Activated B cell treated with CpG ODN at 0.5 μM for 24 hours (primary cell): ENCODE measurements around the gene CACNA1I. TPM values are rescaled to one million over a fixed set of nuclear protein-coding genes. Genes with fewer than 3 reads are reported as not detected.

Experiments
- ATAC-seq: fragments of 200-7000 bp; cut with Tn5 transposase; one replicate; pipeline ENCODE4 v1.10.0; 2021; ENCODE audit warnings: low read depth, mild to moderate bottlenecking, moderate library complexity
- CTCF ChIA-PET: fragments of 350-600 bp; sonication (Branson Sonifier 250); formaldehyde crosslinking; loops from one replicate; lab custom pipeline; 2021; ENCODE audit warnings: antibody characterized with exemption; lab: Charles Lee
- POLR2A ChIA-PET: fragments of 350-600 bp; sonication (Branson Sonifier 250); formaldehyde crosslinking; loops from one replicate; lab custom pipeline; 2021; ENCODE audit warnings: antibody characterized with exemption; lab: Charles Lee
- DNase-seq: peaks from one replicate; pipeline ENCODE4 v3.0.0; 2022
- H3K27ac Mint-ChIP-seq: one replicate; pipeline ENCODE4 v1.8.0; 2020; ENCODE audit warnings: mixed read lengths
- H3K27me3 Mint-ChIP-seq: one replicate; pipeline ENCODE4 v1.8.0; 2021; ENCODE audit warnings: mixed read lengths
- H3K36me3 Mint-ChIP-seq: one replicate; pipeline ENCODE4 v1.8.0; 2021; ENCODE audit warnings: low read depth, mixed read lengths
- H3K4me1 Mint-ChIP-seq: one replicate; pipeline ENCODE4 v1.8.0; 2021; ENCODE audit warnings: mixed read lengths
- H3K4me3 Mint-ChIP-seq: one replicate; pipeline ENCODE4 v1.8.0; 2020; ENCODE audit warnings: mild to moderate bottlenecking, mixed read lengths
- H3K9me3 Mint-ChIP-seq: one replicate; pipeline ENCODE4 v1.8.0; 2020; ENCODE audit warnings: mixed read lengths
- intact Hi-C: fragments of 100-400 bp; cut with micrococcal nuclease; formaldehyde crosslinking; loops from one replicate; pipeline ENCODE4 v1.15.1; 2024
- total RNA-seq: library from RNA; stranded (reverse); gene quantifications from 2 replicates; pipeline ENCODE4 v1.2.3, GENCODE V29; 2022
- TF ChIP-seq, protein P1 (sequence below): fragments of 200-600 bp; IDR thresholded peaks from one replicate; pipeline ENCODE4 v1.8.0; 2022; ENCODE audit warnings: antibody characterized with exemption, mild to moderate bottlenecking

The CACNA1I gene
- total RNA-seq, 1 donor from 2014 or later = not detected

DNA sequence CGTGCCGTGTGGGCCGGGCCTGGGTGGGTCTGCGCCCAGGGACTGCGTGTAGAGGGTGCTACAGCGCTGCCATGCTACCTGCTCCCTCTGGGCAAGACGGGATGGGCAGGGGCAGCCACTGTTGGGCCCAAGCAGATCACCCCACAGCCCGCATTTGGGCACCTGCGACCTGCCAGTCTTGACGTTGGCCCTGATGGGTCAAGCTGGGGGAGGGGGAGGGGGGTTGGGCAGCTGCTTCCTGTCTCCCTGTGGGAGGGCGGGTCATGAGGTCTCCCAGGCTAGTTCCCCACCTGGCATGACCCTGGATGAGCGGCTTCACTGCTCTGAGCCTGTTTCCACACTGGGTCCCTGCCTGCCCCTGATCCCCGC, 35.2 kb upstream of the CACNA1I start:
- Mint-ChIP-seq H3K9me3 (no peaks in the 10 kb centered on the region), H3K27me3 (no peaks in the 10 kb centered on the region), H3K27ac (no peak overlapping the region), H3K36me3 (peaks cover 17% of the 10 kb centered on the region), H3K4me3 (no peak overlapping the region), H3K4me1 (peaks cover 27% of the 10 kb centered on the region)
- DNase-seq = no peak
- TF ChIP-seq, protein P1, sequence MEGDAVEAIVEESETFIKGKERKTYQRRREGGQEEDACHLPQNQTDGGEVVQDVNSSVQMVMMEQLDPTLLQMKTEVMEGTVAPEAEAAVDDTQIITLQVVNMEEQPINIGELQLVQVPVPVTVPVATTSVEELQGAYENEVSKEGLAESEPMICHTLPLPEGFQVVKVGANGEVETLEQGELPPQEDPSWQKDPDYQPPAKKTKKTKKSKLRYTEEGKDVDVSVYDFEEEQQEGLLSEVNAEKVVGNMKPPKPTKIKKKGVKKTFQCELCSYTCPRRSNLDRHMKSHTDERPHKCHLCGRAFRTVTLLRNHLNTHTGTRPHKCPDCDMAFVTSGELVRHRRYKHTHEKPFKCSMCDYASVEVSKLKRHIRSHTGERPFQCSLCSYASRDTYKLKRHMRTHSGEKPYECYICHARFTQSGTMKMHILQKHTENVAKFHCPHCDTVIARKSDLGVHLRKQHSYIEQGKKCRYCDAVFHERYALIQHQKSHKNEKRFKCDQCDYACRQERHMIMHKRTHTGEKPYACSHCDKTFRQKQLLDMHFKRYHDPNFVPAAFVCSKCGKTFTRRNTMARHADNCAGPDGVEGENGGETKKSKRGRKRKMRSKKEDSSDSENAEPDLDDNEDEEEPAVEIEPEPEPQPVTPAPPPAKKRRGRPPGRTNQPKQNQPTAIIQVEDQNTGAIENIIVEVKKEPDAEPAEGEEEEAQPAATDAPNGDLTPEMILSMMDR = no peak
- ChIA-PET POLR2A (interaction anchor here (0.6 to 2.0 kb wide), 5 partner anchors 8 to 1121 kb away, joined by 3 to 10 read pairs (median 5); partner anchors contain the start of gene ADSL), CTCF (interaction anchor here (0.6 to 6.9 kb wide), 15 partner anchors 9 to 814 kb away, joined by 3 to 154 read pairs (median 4); no protein-coding TSS in a partner anchor)
- intact Hi-C loops = loop anchor here (2.0 kb wide), 1 partner anchor 405 kb away; no protein-coding TSS in a partner anchor
- ATAC-seq = no peak

- peaks cover 12% of the 10 kb centered on the region for H3K36me3 Mint-ChIP-seq
- no peak for ATAC-seq
- H3K9me3 Mint-ChIP-seq = no peaks in the 10 kb centered on the region
- CTCF ChIA-PET = interaction anchor here (0.8 to 6.9 kb wide), 5 partner anchors 407 to 1363 kb away, joined by 3 to 154 read pairs (median 9); no protein-coding TSS in a partner anchor
- peaks cover 21% of the 10 kb centered on the region for H3K4me1 Mint-ChIP-seq
- TF ChIP-seq, protein P1 = no peak
- DNase-seq = no peak
- intact Hi-C loops = loop anchor here (2.0 kb wide), 1 partner anchor 405 kb away; no protein-coding TSS in a partner anchor
- no peaks in the 10 kb centered on the region for H3K27me3 Mint-ChIP-seq
- H3K4me3 Mint-ChIP-seq = no peak overlapping the region
- no peak overlapping the region for H3K27ac Mint-ChIP-seq
- POLR2A ChIA-PET = interaction anchor here (0.7 kb wide), 1 partner anchor 810 kb away, joined by 3 read pairs; the partner anchor contains the start of gene ADSL
Measured at GRCh38 chr22:39535831-39536449, 34.6 kb upstream of the CACNA1I start.

GRCh38 chr22:39536711-39537110, 33.8 kb upstream of the CACNA1I start:
- H3K27ac Mint-ChIP-seq = no peak overlapping the region
- H3K4me1 Mint-ChIP-seq = peaks cover 13% of the 10 kb centered on the region
- intact Hi-C loops = no loop called here
- no peak overlapping the region for H3K4me3 Mint-ChIP-seq
- POLR2A ChIA-PET = interaction anchor here (0.6 to 1.1 kb wide), 2 partner anchors 10 to 488 kb away, joined by 3 to 4 read pairs; no protein-coding TSS in a partner anchor
- no peaks in the 10 kb centered on the region for H3K9me3 Mint-ChIP-seq
- ATAC-seq (no peak), DNase-seq (no peak)
- TF ChIP-seq, protein P1 = no peak
- CTCF ChIA-PET = interaction anchor here (0.8 to 6.9 kb wide), 3 partner anchors 487 to 1362 kb away, joined by 3 to 154 read pairs (median 57); no protein-coding TSS in a partner anchor
- no peaks in the 10 kb centered on the region for H3K27me3 Mint-ChIP-seq
- peaks cover 7% of the 10 kb centered on the region for H3K36me3 Mint-ChIP-seq

DNA sequence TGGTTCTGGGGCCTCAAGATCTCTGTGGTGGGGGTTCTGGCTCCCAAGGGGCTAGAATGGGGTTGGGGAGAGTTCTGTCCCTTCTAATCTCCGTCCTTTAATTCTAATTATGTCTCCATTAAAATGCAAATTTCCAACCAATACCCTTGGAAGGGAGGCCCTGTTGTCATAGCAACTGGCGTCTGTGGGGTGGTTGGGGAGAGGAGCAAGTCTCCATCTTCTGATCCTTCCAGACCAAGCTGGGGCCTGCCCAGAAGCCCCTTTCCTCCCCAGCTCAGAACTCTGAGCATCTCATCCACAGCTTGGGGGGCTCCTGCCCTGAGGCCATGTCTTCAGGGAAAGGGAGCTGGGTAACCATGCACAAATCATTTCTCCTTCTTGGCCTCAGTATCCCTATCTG, 32.6 kb upstream of the CACNA1I start:
- TF ChIP-seq, protein P1 = no peak
- ATAC-seq (no peak), DNase-seq (no peak)
- Mint-ChIP-seq H3K4me1 (peaks cover 3% of the 10 kb centered on the region), H3K4me3 (no peak overlapping the region), H3K27me3 (peaks cover 3% of the 10 kb centered on the region), H3K27ac (no peak overlapping the region), H3K36me3 (no peaks in the 10 kb centered on the region), H3K9me3 (no peaks in the 10 kb centered on the region)
- ChIA-PET CTCF (interaction anchor here (6.9 kb wide), 1 partner anchor 486 kb away, joined by 154 read pairs; no protein-coding TSS in a partner anchor), POLR2A (no interaction called here)
- intact Hi-C loops = no loop called here

DNA sequence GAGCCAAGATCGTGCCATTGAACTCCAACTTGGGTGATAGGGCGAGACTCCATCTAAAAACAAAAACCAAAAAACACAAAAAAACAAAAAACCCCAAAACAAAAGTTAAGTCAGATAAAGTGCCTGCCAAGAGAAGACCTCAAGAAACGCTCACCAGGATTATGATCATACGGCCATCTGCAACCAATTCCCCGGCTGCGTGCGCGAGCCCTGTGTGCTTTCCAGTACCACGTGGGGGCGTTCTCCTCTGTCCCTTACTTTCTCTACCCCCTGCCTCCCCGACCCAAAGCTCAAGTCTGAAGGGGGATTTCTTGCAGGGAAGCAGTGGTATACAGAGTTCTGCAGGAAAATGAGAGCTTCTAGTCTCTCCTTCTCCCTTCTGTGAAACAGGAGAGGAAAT, 27.5 kb upstream of the CACNA1I start:
- CTCF ChIA-PET = interaction anchor here (0.7 to 2.9 kb wide), 4 partner anchors 478 to 497 kb away, joined by 3 to 18 read pairs (median 8); no protein-coding TSS in a partner anchor
- peak; percentile 54 for ATAC-seq
- intact Hi-C loops = no loop called here
- TF ChIP-seq, protein P1 = no peak
- Mint-ChIP-seq H3K27me3 (peaks cover 37% of the 10 kb centered on the region), H3K4me1 (peaks cover 4% of the 10 kb centered on the region), H3K4me3 (no peak overlapping the region), H3K27ac (no peak overlapping the region), H3K36me3 (no peaks in the 10 kb centered on the region), H3K9me3 (no peaks in the 10 kb centered on the region)
- DNase-seq = no peak
- POLR2A ChIA-PET = interaction anchor here (0.7 to 0.9 kb wide), 2 partner anchors 8 to 803 kb away, joined by 3 to 4 read pairs; partner anchors contain the start of gene ADSL
